ENCODE results near the gene LRRC63.

DNA sequence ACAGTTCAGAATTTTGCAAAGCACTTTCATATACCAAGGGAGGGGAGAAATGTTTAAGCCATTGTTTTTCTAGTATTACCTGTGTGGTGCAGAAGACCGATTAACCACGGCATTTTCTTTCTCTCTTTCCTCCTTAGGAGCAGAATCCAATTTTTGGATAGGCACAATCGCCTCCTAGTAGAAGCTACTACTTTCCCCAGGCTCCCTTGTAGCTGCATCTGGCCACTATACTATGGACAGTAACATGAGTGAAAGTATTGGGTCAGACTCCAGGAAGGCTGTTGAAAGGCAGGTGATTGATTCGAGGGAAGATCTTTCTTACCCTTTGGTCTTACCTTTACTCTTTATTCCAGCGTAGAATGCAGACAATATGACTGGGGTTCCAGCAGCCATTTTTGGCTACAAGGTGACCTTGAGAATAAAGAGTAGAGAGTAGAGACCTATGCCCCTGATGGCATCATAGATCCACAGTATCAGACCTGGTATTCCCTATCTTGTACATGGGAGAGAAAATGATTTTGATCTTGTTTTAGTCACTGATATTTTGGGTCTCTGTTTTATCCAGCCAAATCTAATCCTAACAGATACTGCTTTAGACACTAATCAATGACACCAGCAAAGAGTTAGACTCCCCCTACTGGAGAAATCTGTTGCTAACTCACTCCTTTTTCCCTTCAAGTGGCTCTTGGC lies 77.0 kb downstream of the LRRC63 start:
- no peak for TF ChIP-seq POLR2AphosphoS5 (IDR thresholded peaks at IDR 0.05; ENCODE audit: insufficient read depth in 1 of 2, low read depth in 1 of 2)
- TF ChIP-seq, protein P1, sequence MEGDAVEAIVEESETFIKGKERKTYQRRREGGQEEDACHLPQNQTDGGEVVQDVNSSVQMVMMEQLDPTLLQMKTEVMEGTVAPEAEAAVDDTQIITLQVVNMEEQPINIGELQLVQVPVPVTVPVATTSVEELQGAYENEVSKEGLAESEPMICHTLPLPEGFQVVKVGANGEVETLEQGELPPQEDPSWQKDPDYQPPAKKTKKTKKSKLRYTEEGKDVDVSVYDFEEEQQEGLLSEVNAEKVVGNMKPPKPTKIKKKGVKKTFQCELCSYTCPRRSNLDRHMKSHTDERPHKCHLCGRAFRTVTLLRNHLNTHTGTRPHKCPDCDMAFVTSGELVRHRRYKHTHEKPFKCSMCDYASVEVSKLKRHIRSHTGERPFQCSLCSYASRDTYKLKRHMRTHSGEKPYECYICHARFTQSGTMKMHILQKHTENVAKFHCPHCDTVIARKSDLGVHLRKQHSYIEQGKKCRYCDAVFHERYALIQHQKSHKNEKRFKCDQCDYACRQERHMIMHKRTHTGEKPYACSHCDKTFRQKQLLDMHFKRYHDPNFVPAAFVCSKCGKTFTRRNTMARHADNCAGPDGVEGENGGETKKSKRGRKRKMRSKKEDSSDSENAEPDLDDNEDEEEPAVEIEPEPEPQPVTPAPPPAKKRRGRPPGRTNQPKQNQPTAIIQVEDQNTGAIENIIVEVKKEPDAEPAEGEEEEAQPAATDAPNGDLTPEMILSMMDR (IDR thresholded peaks at IDR 0.05), result no peak
- no peak for TF ChIP-seq POLR2A (IDR thresholded peaks at IDR 0.05)
